Adrenal gland (tissue), 12 donors: ENCODE measurements around the gene CPVL. TPM values are rescaled to one million over a fixed set of nuclear protein-coding genes. Genes with fewer than 3 reads are reported as not detected.
A peak's percentile ranks its signal among the peaks of the same experiment; 100 is the strongest.

Experiments used
- DNase-seq, 7 donors: peaks; one replicate each; pipeline ENCODE4 v3.0.0-alpha.2; 2019 to 2020
- H3K27ac ChIP-seq, 5 donors: fragments of 200-600 bp; sonication (generic) in 4 of 5; 1 replicate in 3 of 5; 2 replicates in 2 of 5; pipeline versions ENCODE4 v1.5.1 to v1.8.0; 2016 to 2020; ENCODE audit warnings: mild to moderate bottlenecking in 1 of 5
- H3K27me3 ChIP-seq: fragments of 200-600 bp; 2 replicates; pipeline ENCODE4 v1.8.0; 2021
- H3K36me3 ChIP-seq, 2 donors: fragments of 200-600 bp; replicated peaks in 1 of 2; 1 replicate in 1 of 2; 2 replicates in 1 of 2; pipeline versions ENCODE4 v1.5.1 to v1.8.0; 2018 to 2022
- H3K4me1 ChIP-seq, 2 donors: fragments of 200-600 bp; replicated peaks in 1 of 2; 1 replicate in 1 of 2; 2 replicates in 1 of 2; pipeline versions ENCODE4 v1.5.1 to v1.8.0; 2018 to 2021
- H3K4me3 ChIP-seq, 4 donors: fragments of 200-600 bp; sonication (generic) in 3 of 4; one replicate each; pipeline ENCODE4 v1.5.1; 2016 to 2018
- H3K9me3 ChIP-seq, 3 donors: fragments of 200-600 bp; sonication (generic) in 1 of 3; replicated peaks in 1 of 3; 1 replicate in 2 of 3; 2 replicates in 1 of 3; pipeline versions ENCODE4 v1.5.1 to v1.8.0; 2016 to 2021
- CTCF ChIP-seq, 6 experiments: fragments of 450-650 bp in 4 of 6; fragments of 200-600 bp in 2 of 6; sonication (generic) in 1 of 6; IDR thresholded peaks; 1 replicate in 5 of 6; 2 replicates in 1 of 6; pipeline versions ENCODE4 v1.5.1 to v1.8.0; 2016 to 2021; ENCODE audit warnings: antibody characterized with exemption in 6 of 6, mild to moderate bottlenecking in 2 of 6, moderate library complexity in 1 of 6
- POLR2A ChIP-seq, 2 donors: fragments of 450-650 bp; IDR thresholded peaks; one replicate each; pipeline ENCODE4 v1.6.1; 2017; ENCODE audit warnings: antibody characterized with exemption in 2 of 2, mild to moderate bottlenecking in 2 of 2, moderate library complexity in 1 of 2
- WGBS, 4 donors: extraction: QIAGEN DNeasy Blood & Tissue Kit in 2 of 4; methylation state at CpG; one replicate each; pipeline versions ENCODE4 v1.1.5 to v1.1.7; 2013 to 2017; 5-methylcytosine and 5-hydroxymethylcytosine counted together
- intact Hi-C, 2 donors: fragments of 100-400 bp; cut with DNase I; formaldehyde crosslinking; loops; one replicate each; pipeline versions ENCODE4 v1.14.1 to v1.15.0; 2022 to 2023
- polyA plus RNA-seq, 3 donors: library from polyadenylated mRNA; stranded (reverse); fragments of 200-250 nt in 2 of 3; fragments of 350-450 nt in 1 of 3; fragmentation: Illumina TruSeq in 1 of 3; extraction: RNeasy Lipid Tissue Mini Kit (QIAGEN cat#74804) in 1 of 3; gene quantifications; one replicate each; pipeline ENCODE4 v1.2.3, GENCODE V29; 2013 to 2014
- total RNA-seq, 9 donors: library from RNA; depleted of rRNA in 4 of 9; stranded (reverse); fragments of >200 nt in 4 of 9; fragments of 120-200 nt in 1 of 9; fragmentation: NEBNext Ultra II Directional in 1 of 9; extraction: Animal tissue kit (Norgen Biotek cat#: 25700) in 1 of 9; gene quantifications; one replicate each; pipeline versions ENCODE4 v1.1.0 to v1.2.4, GENCODE V29; 2013 to 2023
- donor health status: healthy with polysubstance abuse.
- donor health status: Bipolar disorder and iron deficiency.
- donor health status: DM: yes; HTN: yes; CAD: no.
- donor health status: DM: no; HTN: no; CAD: no.
- donor health status: DM: no; HTN: no; CAD: no.
- donor health status: DM: yes; HTN: yes; CAD: no.

CPVL gene
- total and polyA plus RNA-seq, 12 donors, result 3.2 to 61.7 (median 32.7) TPM

DNA sequence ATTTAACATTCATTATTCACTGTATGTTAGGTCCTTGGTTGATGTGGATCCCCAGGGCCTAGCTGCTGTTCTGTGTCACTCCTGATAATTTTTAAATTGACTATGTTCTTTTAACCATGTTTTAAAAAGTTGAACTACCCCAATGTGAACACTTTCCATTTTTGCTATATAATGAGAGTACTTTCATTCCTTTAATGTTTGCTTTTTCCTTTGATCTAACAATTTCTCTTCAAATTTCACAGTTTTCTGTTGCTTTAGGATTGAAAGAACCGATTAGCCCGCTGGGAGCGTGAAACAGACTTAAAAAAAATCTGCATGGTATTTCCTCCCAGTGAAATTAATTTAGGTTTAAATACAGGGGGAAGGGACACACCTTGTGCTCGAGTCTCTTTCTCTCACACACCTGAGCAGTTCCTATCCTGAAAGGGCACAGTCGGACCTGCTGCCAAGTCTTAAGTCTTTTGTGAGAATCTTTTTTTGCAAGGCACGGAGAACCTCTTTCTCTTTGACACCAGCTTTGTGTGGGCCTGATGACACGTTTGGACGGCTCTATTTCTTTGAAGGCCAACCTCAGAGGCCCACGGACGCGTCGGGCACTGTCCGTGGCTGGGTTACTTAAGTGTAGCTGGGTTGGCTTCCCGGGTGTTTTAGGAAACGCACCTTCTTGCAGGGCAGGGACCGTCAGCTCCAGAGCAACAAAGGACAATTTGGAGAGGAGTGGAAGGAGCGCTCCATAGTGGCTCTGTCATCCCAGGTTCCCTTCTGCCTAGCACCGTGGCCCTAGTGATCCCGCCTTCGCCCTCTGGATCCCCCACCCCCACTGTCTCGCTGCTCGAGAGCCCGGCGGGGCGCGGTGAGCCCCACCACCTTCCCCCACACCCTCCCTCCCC, 47.2 kb upstream of the CPVL start:
- Histone ChIP-seq H3K36me3 (no peaks in the 10 kb centered on the region), H3K4me1 (peaks cover 3 to 13% of the 10 kb centered on the region in 2 donors), H3K27me3 (no peaks in the 10 kb centered on the region), H3K9me3 (no peaks in the 10 kb centered on the region), H3K27ac (peak overlapping the region in 1 of 5 donors; percentile 85), H3K4me3 (peak overlapping the region in 2 of 4 donors; percentile 36 to 73)
- DNase-seq, result peak in 3 of 7 donors; percentile 13 to 22 (median 20)
- intact Hi-C loops, result loop anchor here (2.0 to 10.0 kb wide), 3 partner anchors 131 to 215 kb away; no protein-coding TSS in a partner anchor
- TF ChIP-seq POLR2A (IDR thresholded peaks at IDR 0.05), result no peak
- TF ChIP-seq CTCF (IDR thresholded peaks at IDR 0.05), result no peak
- WGBS, 4 donors, result 29 to 58% (median 45%) methylated on average over 16 to 26 of the region's 26 CpGs

GRCh38 chr7:29192811-29193210, 46.5 kb upstream of the CPVL start:
- no peak for DNase-seq
- H3K36me3 ChIP-seq, result no peaks in the 10 kb centered on the region
- H3K4me3 ChIP-seq, result no peak overlapping the region
- intact Hi-C loops, result loop anchor here (2.0 to 10.0 kb wide), 3 partner anchors 132 to 216 kb away; no protein-coding TSS in a partner anchor
- H3K27me3 ChIP-seq, result no peaks in the 10 kb centered on the region
- WGBS, 4 donors, result 88 to 94% (median 89%) methylated on average over 8 of the region's 8 CpGs
- no peak overlapping the region for H3K27ac ChIP-seq
- TF ChIP-seq POLR2A (IDR thresholded peaks at IDR 0.05), result no peak
- no peak for TF ChIP-seq CTCF (IDR thresholded peaks at IDR 0.05)
- no peaks in the 10 kb centered on the region for H3K9me3 ChIP-seq
- H3K4me1 ChIP-seq, result peaks cover 3 to 13% of the 10 kb centered on the region in 2 donors

- Histone ChIP-seq H3K4me1 (peaks cover 3 to 13% of the 10 kb centered on the region in 2 donors), H3K4me3 (no peak overlapping the region), H3K27ac (no peak overlapping the region), H3K36me3 (no peaks in the 10 kb centered on the region), H3K27me3 (no peaks in the 10 kb centered on the region), H3K9me3 (no peaks in the 10 kb centered on the region)
- DNase-seq, result no peak
- no peak for TF ChIP-seq POLR2A (IDR thresholded peaks at IDR 0.05)
- no peak for TF ChIP-seq CTCF (IDR thresholded peaks at IDR 0.05)
- intact Hi-C loops, result loop anchor here (2.0 to 10.0 kb wide), 3 partner anchors 132 to 216 kb away; no protein-coding TSS in a partner anchor
- WGBS, 4 donors, result 56 to 97% (median 80%) methylated on average over 1 of the region's 1 CpG
These were observed 46.0 kb upstream of the CPVL start for GRCh38 chr7:29192323-29192722.

DNA sequence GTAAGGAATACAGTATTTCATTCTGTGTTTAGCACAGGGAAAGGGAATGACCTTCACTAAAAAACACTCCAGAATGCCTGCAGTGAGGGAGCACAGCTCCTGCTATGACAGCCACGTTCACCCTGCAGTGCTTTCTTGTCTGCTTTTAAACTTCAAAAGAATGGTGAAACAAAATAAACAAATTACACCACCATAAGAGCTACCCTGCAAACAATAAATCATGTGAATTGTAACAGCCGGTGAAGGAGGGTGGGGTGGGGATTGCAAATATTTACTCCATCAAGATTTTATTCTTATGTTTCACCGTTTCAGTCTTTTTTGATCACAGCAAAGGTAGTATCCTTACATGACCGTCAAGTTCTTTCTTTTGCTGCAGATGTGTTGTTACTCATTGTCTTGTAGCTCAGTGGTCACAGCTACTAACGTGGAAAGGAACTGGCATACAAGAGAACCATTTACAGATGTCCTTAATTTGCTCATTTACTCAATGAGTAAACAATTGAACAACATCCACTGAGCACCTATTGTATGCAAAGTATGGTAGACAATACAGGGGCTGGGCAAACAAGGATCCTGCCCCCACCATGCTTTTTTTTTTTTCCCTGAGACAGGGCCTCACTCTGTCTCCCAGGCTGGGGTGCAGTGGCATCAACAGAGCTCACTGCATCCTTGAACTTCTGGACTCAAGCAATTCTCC, 44.2 kb upstream of the CPVL start:
- intact Hi-C loops, result loop anchor here (5.0 to 10.0 kb wide), 2 partner anchors 134 to 152 kb away; no protein-coding TSS in a partner anchor
- WGBS, 4 donors, result 58 to 65% (median 62%) methylated on average over 5 of the region's 5 CpGs
- no peaks in the 10 kb centered on the region for H3K36me3 ChIP-seq

More for the DNA sequence above, 44.2 kb upstream of the CPVL start:
- H3K4me1 ChIP-seq, result peaks cover 0 to 3% of the 10 kb centered on the region in 2 donors
- H3K27me3 ChIP-seq, result no peaks in the 10 kb centered on the region
- H3K27ac ChIP-seq, result no peak overlapping the region
- DNase-seq, result no peak
- no peak overlapping the region for H3K4me3 ChIP-seq
- no peaks in the 10 kb centered on the region for H3K9me3 ChIP-seq
- no peak for TF ChIP-seq CTCF (IDR thresholded peaks at IDR 0.05)
- no peak for TF ChIP-seq POLR2A (IDR thresholded peaks at IDR 0.05)
